Upper lobe of left lung (tissue), 4 donors: ENCODE measurements around the gene NR1H4.

ENCODE experiments used
- POLR2AphosphoS5 ChIP-seq, 2 donors: sonication (generic); formaldehyde crosslinking; IDR thresholded peaks; one replicate each; pipeline ENCODE4 v1.5.1; 2017; ENCODE audit warnings: antibody characterized with exemption in 2 of 2
- TF ChIP-seq, protein P1 (sequence below), 6 experiments: fragments of 450-650 bp in 4 of 6; fragments of 200-600 bp in 2 of 6; sonication (generic) in 2 of 6; IDR thresholded peaks; one replicate each; pipeline ENCODE4 v1.5.1; 2016 to 2019; ENCODE audit warnings: antibody characterized with exemption in 6 of 6

DNA sequence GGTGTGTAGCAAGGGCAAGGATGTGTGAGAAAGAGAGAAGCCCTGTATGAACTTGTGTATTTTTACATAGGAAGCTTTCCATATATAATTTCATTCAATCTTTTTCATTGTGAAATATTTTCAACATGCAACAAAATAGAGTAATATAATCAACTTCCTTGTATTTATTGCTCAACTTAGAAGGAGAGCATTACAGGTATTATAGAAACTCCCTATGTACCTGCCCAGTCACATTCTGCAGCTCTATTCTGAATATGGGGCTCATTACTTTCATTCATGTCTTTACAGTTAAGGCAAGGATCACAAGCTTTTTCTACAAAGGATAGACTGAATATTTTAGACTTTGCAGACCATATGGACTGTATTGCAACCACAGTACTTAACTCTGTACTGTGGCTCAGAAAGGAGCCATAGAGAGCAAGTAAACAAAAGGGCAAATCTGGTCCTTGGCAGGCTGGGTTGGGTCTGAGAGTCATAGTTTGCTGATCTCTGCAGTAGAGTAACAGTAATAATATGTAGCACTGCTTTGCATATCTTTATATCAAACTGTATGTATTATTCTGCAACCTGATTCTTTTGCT lies 11.3 kb downstream of the NR1H4 start:
- TF ChIP-seq, protein P1, sequence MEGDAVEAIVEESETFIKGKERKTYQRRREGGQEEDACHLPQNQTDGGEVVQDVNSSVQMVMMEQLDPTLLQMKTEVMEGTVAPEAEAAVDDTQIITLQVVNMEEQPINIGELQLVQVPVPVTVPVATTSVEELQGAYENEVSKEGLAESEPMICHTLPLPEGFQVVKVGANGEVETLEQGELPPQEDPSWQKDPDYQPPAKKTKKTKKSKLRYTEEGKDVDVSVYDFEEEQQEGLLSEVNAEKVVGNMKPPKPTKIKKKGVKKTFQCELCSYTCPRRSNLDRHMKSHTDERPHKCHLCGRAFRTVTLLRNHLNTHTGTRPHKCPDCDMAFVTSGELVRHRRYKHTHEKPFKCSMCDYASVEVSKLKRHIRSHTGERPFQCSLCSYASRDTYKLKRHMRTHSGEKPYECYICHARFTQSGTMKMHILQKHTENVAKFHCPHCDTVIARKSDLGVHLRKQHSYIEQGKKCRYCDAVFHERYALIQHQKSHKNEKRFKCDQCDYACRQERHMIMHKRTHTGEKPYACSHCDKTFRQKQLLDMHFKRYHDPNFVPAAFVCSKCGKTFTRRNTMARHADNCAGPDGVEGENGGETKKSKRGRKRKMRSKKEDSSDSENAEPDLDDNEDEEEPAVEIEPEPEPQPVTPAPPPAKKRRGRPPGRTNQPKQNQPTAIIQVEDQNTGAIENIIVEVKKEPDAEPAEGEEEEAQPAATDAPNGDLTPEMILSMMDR (IDR thresholded peaks at IDR 0.05) = no peak
- TF ChIP-seq POLR2AphosphoS5 (IDR thresholded peaks at IDR 0.05) = no peak
